Measurements from ENCODE around the gene TLL2. TPM values are rescaled to one million over a fixed set of nuclear protein-coding genes. Genes with fewer than 3 reads are reported as not detected.

The TLL2 gene
- total RNA-seq, 1 experiment from 2014 or later, result 0.11 TPM

DNA sequence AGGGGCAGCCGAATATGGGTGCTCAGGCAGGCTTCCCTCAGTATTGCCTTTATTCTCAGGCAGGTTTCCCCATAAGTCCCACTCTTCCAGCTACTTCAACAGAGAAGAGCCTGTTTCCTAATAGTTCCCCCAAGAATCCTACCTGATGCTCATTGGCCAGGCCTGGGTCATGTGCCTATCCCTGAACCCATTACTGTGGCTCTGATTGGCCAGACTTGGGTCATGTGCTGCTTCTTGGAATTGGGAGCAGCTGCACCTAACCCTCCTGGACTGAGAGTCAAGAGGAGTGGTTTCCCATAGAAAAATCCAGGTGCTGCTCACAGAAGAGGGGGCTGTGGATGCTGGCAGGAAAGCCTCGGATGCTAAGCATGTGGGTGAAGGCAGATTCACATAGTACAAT is 176.6 kb downstream of the TLL2 start:
- Histone ChIP-seq H3K27ac (ENCODE audit: low read depth, low read length, poor library complexity, severe bottlenecking) (no peak overlapping the region), H3K4me3 (ENCODE audit: low read depth, low read length, poor library complexity, severe bottlenecking) (no peak overlapping the region), H3K9me3 (ENCODE audit: low read depth, low read length, poor library complexity, severe bottlenecking) (no peaks in the 10 kb centered on the region), H3K36me3 (ENCODE audit: insufficient read depth, low read length, poor library complexity, severe bottlenecking) (no peaks in the 10 kb centered on the region), H3K4me1 (ENCODE audit: insufficient read depth, low read length, poor library complexity, severe bottlenecking) (no peaks in the 10 kb centered on the region), H3K27me3 (replicated peaks; ENCODE audit: insufficient read depth, low read depth, low read length, poor library complexity) (peaks cover 11% of the 10 kb centered on the region)
- intact Hi-C loops (cut with micrococcal nuclease; ENCODE audit: unreplicated experiment), result no loop called here
- ChIA-PET CTCF (no interaction called here), POLR2A (ENCODE audit: low non-redundant PET) (no interaction called here)
- DNase-seq (ENCODE audit: low spot score), result no peak
- no TSS peak for BruUV-seq (replicated peaks)
- TF ChIP-seq, protein P1, sequence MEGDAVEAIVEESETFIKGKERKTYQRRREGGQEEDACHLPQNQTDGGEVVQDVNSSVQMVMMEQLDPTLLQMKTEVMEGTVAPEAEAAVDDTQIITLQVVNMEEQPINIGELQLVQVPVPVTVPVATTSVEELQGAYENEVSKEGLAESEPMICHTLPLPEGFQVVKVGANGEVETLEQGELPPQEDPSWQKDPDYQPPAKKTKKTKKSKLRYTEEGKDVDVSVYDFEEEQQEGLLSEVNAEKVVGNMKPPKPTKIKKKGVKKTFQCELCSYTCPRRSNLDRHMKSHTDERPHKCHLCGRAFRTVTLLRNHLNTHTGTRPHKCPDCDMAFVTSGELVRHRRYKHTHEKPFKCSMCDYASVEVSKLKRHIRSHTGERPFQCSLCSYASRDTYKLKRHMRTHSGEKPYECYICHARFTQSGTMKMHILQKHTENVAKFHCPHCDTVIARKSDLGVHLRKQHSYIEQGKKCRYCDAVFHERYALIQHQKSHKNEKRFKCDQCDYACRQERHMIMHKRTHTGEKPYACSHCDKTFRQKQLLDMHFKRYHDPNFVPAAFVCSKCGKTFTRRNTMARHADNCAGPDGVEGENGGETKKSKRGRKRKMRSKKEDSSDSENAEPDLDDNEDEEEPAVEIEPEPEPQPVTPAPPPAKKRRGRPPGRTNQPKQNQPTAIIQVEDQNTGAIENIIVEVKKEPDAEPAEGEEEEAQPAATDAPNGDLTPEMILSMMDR (conservative IDR thresholded peaks at IDR 0.05; ENCODE audit: low read depth, low read length), result no peak
- no peak for TF ChIP-seq EZH2 (IDR thresholded peaks at IDR 0.05; ENCODE audit: borderline replicate concordance, low read depth, low read length, poor library complexity, severe bottlenecking)

- ChIA-PET CTCF (interaction anchor here (0.5 to 1.0 kb wide), 6 partner anchors 13 to 424 kb away, joined by 3 to 6 read pairs (median 4); no protein-coding TSS in a partner anchor), POLR2A (ENCODE audit: low non-redundant PET) (no interaction called here)
- Histone ChIP-seq H3K9me3 (ENCODE audit: low read depth, low read length, poor library complexity, severe bottlenecking) (no peaks in the 10 kb centered on the region), H3K27ac (ENCODE audit: low read depth, low read length, poor library complexity, severe bottlenecking) (no peak overlapping the region), H3K27me3 (replicated peaks; ENCODE audit: insufficient read depth, low read depth, low read length, poor library complexity) (peaks cover 15% of the 10 kb centered on the region), H3K4me1 (ENCODE audit: insufficient read depth, low read length, poor library complexity, severe bottlenecking) (no peaks in the 10 kb centered on the region), H3K36me3 (ENCODE audit: insufficient read depth, low read length, poor library complexity, severe bottlenecking) (no peaks in the 10 kb centered on the region), H3K4me3 (ENCODE audit: low read depth, low read length, poor library complexity, severe bottlenecking) (no peak overlapping the region)
- intact Hi-C loops (cut with micrococcal nuclease; ENCODE audit: unreplicated experiment), result no loop called here
- peak; percentile 57 for DNase-seq (ENCODE audit: low spot score)
- TF ChIP-seq, protein P1 (conservative IDR thresholded peaks at IDR 0.05; ENCODE audit: low read depth, low read length), result peak; percentile 83
- no peak for TF ChIP-seq EZH2 (IDR thresholded peaks at IDR 0.05; ENCODE audit: borderline replicate concordance, low read depth, low read length, poor library complexity, severe bottlenecking)
- BruUV-seq (replicated peaks), result no TSS peak
These were observed 178.9 kb downstream of the TLL2 start for GRCh38 chr10:96334616-96335526.

DNA sequence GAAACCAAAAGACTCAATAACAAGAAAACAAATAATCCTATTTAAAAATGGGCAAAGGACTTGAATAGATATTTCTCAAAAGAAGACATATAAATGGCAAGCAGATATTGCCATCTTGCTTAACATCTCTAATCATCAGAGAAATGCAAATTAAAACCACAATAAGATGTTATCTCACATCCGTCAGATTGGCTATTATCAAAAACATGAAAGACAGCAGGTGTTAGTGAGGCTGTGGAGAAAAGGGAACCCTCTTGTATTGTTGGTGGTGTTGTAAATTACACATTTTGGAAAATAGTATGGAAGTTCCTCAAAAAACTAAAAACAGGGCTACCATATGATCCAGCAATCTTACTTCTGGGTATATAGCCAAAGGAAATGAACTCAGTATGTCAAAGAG is 180.6 kb downstream of the TLL2 start:
- no peak for TF ChIP-seq EZH2 (IDR thresholded peaks at IDR 0.05; ENCODE audit: borderline replicate concordance, low read depth, low read length, poor library complexity, severe bottlenecking)
- TF ChIP-seq, protein P1 (conservative IDR thresholded peaks at IDR 0.05; ENCODE audit: low read depth, low read length), result no peak
- CTCF ChIA-PET, result no interaction called here
- no peak overlapping the region for H3K27ac ChIP-seq (ENCODE audit: low read depth, low read length, poor library complexity, severe bottlenecking)

More for the DNA sequence above, 180.6 kb downstream of the TLL2 start:
- BruUV-seq (replicated peaks), result no TSS peak
- intact Hi-C loops (cut with micrococcal nuclease; ENCODE audit: unreplicated experiment), result no loop called here
- POLR2A ChIA-PET (ENCODE audit: low non-redundant PET), result no interaction called here
- Histone ChIP-seq H3K9me3 (ENCODE audit: low read depth, low read length, poor library complexity, severe bottlenecking) (no peaks in the 10 kb centered on the region), H3K36me3 (ENCODE audit: insufficient read depth, low read length, poor library complexity, severe bottlenecking) (no peaks in the 10 kb centered on the region), H3K4me3 (ENCODE audit: low read depth, low read length, poor library complexity, severe bottlenecking) (no peak overlapping the region), H3K27me3 (replicated peaks; ENCODE audit: insufficient read depth, low read depth, low read length, poor library complexity) (peaks cover 20% of the 10 kb centered on the region), H3K4me1 (ENCODE audit: insufficient read depth, low read length, poor library complexity, severe bottlenecking) (no peaks in the 10 kb centered on the region)
- no peak for DNase-seq (ENCODE audit: low spot score)
